Measurements from ENCODE around the gene GIPC1. TPM values are rescaled to one million over a fixed set of nuclear protein-coding genes. Genes with fewer than 3 reads are reported as not detected.
"Not testable (repeated sequence)": the region's sequence is repeated elsewhere in the genome, so short reads cannot be mapped to it uniquely, and the experiment has no call there.

Gene GIPC1
- polyA plus RNA-seq, 1 donor: 49.8 TPM

GRCh38 chr19:14517446-14517839 is 21.5 kb upstream of the GIPC1 start:
- no peak for DNase-seq

GRCh38 chr19:14516746-14517438 is 21.0 kb upstream of the GIPC1 start:
- DNase-seq: no peak

GRCh38 chr19:14516048-14516534 is 20.2 kb upstream of the GIPC1 start:
- DNase-seq: no peak

GRCh38 chr19:14515501-14516047 is 19.6 kb upstream of the GIPC1 start:
- no peak for DNase-seq

- DNase-seq: no peak
Measured at GRCh38 chr19:14514215-14514863, 18.4 kb upstream of the GIPC1 start.

- DNase-seq: no peak
Measured at GRCh38 chr19:14512406-14512961, 16.6 kb upstream of the GIPC1 start.

GRCh38 chr19:14511229-14511593 is 15.3 kb upstream of the GIPC1 start:
- DNase-seq: no peak

GRCh38 chr19:14510311-14511228 is 14.6 kb upstream of the GIPC1 start:
- DNase-seq: no peak

GRCh38 chr19:14507704-14508542 is 12.0 kb upstream of the GIPC1 start:
- DNase-seq: no peak

GRCh38 chr19:14505488-14506239 is 9.7 kb upstream of the GIPC1 start:
- no peak for DNase-seq

- DNase-seq: not testable (repeated sequence)
Measured at GRCh38 chr19:14504575-14504974, 8.6 kb upstream of the GIPC1 start.

GRCh38 chr19:14503285-14503684 is 7.4 kb upstream of the GIPC1 start:
- no peak for DNase-seq

- no peak for DNase-seq
Measured at GRCh38 chr19:14502334-14503092, 6.6 kb upstream of the GIPC1 start.

GRCh38 chr19:14497228-14497921 is 1.4 kb upstream of the GIPC1 start:
- DNase-seq: no peak

GRCh38 chr19:14496834-14497227 is 904 bp upstream of the GIPC1 start:
- DNase-seq: no peak

GRCh38 chr19:14495672-14496028 is 277 bp downstream of the GIPC1 start:
- no peak for DNase-seq

GRCh38 chr19:14494910-14495671 is 836 bp downstream of the GIPC1 start:
- no peak for DNase-seq

GRCh38 chr19:14494411-14494810 is 1.5 kb downstream of the GIPC1 start:
- DNase-seq: no peak
